Measurements from ENCODE around the gene NF1. TPM values are rescaled to one million over a fixed set of nuclear protein-coding genes. Genes with fewer than 3 reads are reported as not detected.

Gene NF1
- total RNA-seq, 1 donor from 2014 or later: 39.1 TPM

DNA sequence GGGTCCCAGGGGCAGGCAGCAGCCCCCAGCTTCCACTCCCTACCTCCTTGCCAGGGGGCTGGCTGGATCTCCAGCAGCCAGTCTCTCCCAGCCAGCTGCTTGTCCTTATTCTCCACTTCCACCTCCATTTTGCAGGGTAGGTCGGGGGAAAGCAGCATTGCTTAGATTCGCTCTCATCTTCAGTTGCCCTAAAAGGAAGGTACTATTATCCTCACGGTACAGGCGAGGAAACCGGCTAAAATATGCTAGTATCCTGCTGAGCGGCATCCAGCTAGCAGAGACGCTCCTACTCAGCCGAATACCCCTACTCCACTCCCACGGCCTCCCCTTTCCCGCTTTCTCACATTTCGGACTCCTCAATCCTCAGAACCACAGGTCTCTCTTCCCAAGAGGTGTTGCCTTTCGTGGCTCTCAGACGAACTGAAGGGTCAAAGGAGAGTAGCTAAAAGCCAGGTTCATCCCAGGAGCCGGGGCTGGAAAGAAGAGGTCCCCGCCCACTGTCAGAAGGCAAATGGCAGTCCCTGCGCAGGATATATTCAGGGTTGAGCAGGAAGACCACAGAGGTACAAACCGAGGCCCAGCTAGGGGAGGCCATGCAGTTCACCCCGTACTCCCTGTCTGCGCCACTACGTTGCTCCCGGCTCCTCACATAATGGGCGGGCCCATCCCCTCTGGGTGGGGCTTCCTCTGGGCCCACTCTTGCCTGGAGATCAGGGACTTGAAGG, 295.0 kb downstream of the NF1 start:
- no peak for DNase-seq

DNA sequence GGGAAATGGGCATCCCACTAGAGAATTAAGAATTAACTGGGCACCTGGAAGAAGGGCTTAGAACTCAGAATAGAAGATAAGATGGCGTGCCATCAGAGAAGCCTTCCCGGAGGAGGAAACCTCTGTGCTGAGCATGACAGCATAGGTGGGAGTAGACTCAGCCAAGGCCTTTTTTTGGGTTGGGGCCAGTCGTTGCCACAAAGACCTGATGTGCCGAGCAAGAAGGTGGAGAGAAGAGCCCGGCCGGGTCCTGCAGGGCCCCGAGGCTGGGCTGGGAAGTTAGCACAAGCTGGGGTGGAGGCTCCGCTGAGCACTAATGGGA, 295.6 kb downstream of the NF1 start:
- no peak for DNase-seq

DNA sequence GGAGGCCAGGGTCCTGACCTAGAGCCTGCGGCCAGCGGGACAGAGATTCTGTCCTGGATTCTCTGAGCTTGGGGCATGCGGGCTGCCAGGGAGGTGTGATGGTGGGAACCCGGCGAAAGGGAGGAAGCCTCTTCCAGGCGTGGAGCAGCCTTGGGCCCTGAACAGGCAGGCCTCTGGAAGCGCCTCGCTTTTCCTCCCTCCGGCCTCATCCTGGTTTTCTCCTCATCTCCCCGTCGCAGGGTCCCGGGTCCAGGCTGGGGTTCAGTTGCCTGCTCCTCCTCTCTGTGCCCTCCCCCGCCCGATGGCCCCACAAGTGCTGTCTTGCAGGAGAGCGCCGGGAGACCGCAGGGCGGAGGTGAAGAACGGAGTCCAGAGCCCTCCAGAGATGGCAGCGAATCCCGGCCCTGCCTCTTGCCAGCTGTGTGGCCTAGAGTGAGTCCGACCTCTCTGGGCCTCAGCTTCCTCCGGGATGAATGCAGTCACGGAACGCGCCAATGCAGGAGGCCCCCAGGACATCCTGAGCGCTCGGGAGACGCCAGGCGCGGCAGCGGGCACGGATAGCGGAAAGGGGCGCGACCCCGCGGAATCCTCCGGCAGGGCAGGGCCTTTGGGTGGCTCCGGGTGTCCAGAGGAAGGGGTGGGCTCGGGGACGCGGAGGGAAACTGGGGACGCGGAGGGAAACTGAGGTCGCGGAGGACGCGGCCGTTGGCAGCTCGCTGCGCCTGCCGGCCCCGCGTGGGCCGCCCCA, 296.1 kb downstream of the NF1 start:
- DNase-seq: no peak

DNA sequence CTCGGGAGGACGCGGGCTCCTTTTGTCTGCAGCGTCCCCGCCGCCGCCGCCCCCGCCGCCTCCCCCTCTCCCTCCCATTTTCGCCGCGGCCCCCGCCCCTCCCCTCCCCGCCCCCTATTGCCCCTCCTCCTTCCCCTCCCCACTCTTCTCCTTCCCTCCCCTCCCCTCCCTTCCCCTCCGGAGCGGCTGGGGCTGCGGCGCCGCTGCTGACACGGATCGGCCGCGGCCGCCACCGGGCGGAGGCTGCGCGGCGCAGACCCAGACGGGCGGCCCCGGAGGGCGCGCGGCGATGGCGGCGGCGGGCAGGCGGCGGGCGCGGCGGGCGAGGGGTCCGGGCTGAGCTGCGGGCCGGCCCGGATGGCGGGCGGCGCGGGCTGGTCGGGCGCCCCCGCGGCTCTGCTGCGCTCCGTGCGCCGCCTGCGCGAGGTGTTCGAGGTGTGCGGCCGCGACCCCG, 296.7 kb downstream of the NF1 start, which contains the start of gene RAB11FIP4:
RAB11FIP4 (plus strand) TSS at position 180 of the 454 bp plus-strand sequence; CDS start at position 358, 178 bp downstream.
- DNase-seq: no peak

DNA sequence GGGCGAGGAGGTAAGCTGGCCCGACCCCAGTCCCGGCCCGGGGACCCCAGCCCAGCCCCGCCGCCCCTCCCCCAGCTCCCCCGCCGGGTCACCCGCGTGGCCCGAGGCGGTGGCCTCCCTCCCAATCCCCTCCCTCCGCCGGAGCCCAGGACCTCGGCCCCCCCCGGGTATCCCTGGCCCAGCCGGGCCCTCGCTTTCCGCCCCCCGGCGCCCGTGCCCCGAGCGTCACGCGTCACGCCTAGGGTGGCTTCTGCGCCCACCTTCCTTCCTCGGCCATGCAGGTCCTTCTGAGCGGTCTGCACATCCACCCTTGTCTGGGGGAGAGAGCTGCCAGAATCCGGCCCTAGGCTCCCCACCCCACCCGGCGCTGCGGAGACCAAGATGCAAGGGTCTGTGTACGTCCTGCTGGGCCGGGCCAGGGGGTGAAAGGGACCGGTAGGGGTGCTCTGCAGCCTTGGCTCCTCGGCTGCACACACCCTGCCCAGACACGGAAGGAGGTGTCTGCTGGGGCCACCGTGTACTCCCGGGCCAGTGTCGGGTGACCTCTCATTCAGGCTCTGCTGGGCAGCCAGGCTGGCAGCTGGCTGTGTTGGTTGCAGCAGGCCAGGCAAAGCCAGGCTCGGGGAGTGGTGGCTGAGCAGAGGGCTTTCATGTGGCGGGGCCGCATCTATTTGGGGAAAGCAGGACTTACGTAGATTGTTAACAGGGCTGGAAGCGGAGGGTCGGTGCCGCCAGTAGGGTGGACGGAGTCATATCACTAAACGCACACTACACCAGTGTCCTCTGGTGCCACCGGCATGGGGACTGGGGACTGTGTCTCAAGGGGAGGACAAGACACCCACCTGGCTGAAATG, 297.5 kb downstream of the NF1 start:
- no peak for DNase-seq

DNA sequence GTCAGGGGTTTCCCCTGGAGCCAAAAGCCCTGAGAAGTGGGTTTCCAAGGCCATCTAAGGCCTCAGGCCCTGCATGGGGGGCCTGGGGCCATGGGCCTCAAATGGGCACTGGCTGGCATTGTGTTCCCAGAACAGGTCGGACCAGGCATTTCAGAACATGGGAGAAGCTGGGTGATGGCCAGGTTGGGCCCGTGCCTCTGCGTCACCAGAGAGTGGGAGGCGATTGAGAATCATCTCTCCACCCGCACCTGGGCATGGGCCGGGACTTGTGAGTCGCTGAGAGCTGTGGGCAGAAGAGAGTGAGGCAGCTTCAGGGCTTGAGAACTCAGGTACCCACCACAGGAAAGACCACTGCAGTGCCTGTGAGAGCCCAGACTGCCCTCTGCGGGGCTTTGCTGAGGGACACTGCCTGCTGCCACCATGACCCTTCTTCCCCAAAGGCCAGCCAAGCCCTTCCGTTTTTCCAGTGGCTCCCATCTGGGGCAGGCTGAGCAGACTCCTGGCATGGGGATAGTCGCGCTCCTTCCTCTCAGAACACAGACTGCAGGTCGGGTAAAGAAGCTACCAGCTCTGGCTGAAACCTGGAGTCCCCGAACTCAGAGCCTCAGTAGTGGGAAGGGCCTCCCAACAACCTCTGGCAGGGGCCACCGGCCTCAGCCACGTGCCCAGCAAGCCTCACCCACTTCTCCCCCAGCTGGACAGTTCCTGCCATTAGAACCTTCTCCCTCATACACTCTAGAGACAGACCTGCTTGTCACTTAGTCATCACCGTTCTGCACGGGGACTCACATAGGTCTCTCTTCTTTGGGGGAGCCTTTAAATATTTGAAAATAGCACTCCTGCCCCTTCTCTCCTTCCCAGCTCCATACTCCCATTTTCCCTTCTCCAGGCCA, 298.3 kb downstream of the NF1 start:
- no peak for DNase-seq

DNA sequence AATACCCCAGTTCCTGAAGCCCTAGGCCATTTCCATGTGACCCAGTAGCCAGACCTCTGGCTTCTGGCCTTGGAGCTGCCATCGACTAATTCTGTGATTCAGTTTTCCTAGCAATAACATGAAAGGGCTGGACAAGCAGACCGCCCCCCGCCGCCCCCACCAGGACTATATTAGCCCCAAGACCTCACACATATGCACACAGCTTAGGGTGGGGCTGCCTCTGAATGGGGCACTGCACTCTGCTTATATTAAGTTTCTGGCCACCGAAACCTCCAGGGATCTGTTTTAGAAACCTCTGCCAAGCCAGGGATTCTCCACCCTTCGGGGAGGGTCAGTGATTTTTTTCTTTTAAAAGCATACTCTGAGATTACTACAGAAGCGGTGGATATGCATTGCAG, 299.0 kb downstream of the NF1 start:
- DNase-seq: no peak

DNA sequence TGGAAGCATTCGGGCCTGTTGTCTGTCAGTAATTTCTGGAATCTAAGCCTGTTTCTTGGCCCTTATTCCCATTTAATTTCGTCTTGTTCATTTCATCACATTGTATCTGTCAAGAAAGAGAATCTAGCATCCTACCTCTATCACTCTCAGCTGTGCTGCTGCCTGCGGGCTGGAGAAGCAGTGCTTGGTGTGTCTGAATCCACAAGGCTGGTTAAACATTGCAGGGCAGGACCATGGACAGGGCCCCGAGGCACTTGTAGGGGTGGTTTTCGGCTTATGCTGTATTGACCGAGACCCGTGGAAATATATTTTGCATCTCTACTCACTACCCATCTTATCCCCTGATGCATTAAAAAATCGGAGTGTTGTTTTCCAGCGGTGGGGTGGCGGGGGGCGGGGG, 299.8 kb downstream of the NF1 start:
- peak; percentile 80 for DNase-seq

DNA sequence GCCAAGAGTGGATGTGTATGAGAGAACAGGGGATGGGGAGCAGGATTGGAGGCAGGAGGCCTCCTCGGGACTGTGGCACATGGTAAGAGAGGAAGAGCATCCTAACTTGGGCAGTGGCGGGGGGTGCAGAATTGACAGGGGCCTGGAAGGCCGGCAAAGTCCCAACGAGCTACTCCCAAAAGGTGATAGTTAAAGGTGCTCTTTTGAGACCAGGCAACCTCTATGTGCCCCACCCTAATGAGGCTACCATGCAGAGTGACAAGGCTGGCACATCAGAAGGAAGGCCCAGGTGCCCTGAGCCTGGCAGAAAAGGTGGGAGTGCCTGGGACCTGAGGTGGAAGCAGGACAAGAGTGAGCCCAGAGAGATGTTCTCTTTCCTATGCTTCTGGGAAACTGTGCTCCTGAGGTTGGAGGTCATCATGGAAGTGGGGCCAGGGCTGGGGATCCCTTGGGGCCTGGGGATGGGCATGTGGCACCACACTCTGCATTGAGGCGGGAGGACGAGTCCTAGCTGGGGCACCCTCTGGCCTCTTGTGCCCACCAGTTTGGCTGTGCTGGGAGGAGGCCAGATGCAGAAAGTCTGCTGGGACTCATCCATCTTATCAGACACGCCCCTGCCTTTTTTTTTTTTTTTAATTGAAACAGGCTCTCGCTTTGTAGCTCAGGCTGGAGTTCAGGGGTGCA, 302.6 kb downstream of the NF1 start:
- DNase-seq: no peak

DNA sequence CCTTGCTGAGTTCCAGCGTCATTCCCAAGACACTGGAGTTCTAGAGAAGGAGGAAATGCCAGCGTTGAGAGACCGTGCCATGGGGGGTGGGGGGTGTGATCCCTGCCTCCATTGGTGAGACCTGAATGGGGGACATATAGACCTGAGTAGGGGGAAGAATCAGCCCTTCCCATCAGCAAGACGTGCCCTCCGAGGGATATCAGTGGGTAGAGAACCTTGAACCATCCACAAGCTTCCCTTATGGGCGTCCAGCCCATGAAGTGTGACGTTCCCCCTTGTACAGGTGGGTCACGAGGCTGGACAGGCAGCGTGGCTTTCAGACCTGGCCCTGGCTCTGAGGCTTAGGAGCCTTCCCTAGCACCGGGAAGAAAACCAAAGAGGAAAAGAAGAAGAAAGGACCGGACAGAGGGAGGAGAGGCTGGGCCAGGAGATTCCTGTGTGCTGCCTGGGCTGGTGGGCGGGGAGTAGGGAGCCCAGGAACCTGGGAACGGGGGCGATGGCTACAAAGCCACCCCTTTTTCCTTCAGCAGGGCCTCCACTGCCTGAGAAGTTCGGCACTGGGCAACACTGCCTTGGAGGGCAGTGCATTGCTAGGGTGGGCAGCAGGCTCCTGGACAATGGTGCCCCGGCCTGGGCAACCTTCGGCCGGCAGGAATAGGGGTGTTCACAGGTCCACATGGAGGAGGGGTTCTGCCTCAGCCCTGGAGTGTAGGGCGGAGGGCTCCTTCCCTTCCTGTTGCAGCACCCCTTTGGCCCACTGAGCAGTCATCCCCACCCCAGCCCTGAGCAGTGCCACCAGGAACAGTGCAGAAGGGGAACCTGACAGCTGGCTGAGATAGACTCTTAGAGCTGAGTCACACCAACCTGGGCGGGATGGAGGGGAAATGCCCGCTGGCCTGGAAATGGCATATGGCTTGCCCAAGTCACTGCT, 303.9 kb downstream of the NF1 start:
- DNase-seq: no peak

DNA sequence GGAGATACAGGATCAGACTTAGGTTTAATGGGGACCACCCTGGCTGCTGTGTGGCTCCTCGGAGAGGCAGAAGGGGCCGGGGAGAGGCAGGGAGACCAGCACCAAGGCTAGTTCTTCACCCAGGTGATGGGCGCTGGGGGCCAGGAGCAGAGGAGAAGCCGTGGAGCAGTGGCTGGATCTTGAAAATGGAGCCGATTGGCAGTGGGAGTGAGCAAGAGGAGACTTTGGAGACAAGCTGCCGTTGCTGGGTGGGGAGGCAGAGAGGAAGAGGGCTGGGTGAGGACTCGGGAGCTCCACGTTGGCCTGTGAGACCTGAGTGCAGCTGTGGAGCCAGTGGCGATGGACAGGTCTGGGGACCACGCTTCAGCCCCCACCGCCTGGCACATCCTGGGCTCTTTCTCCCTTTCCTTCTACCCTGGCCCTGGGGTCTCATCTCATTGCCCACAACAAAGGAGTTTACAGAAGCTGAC, 305.7 kb downstream of the NF1 start:
- DNase-seq: no peak

DNA sequence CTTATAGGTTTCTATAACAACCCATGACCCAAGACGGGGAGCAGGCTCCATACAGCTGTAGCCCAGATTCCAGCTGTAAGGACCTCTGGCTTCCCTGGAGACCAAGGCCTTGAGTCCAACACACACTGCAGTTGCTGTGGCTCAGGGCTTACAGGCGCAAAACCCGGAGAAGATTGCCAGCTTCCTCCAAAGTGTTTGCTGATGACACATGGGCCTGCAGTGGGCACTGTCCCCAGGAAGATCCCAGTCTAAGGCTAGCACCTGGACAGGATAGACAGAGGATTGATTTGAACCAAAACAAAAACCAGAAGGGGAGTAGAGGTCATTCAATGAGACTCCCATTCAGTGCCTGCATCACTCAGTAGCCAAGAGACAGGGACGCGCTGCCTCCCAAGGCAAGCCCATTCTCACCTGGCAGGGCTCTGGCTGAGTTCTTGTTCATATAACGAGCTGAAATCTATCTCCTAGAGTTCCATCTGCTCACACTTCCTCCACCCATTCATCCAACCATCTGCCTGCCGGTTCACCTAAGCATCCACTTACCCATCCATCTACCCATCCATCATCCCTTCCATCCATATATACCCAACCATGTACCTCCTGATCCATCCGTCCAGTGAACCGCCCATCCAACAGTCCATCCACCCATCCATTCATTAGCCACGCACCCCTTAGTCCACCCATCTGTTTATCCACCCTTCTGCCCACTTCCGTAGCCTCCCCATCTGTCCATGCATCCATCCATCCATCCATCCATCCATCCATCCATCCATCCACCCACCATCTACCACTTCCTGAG, 306.9 kb downstream of the NF1 start:
- DNase-seq: no peak

DNA sequence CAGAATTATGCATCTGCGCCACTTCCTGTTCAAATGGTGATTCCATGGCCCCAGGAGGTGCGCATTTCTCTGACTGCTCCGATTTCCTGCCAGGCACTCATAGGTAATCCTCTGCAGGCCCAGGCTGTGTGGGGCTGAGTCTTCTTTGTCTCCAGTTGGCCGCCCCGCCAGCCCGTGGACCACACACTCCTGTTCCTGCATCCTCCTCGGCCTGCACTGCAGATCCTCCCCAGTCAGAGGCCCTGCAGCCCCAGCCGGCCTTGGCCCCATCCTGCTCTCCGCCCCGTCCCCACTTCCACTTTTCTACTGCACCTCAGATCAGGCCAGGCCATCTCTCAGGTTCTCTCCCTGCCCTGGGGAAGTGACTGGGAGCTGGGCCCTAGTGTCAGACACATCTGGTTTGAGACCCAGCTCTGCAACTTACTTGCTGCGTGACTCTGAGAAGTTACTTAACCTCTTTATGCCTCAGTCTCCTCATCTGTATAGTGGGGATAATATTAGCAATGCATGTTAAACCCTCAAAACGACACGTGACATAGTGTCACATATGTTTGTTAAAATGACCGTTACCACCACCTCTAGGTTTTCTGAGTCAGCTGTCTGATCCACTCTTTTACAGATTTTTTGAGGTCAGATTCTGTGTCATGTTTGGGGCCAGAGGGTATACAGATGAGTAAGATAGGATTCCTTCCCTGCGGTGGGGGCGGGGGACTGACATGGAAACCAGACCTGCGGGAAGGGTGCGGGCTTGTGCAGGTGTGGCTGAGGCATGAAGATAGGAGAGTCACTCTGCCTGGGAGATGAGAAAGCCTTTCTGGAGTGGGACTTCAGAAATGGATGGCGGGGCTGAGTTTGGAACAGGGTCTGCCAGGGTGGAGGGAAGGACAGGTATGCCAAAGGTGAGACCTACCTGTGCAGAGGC, 309.5 kb downstream of the NF1 start:
- no peak for DNase-seq

DNA sequence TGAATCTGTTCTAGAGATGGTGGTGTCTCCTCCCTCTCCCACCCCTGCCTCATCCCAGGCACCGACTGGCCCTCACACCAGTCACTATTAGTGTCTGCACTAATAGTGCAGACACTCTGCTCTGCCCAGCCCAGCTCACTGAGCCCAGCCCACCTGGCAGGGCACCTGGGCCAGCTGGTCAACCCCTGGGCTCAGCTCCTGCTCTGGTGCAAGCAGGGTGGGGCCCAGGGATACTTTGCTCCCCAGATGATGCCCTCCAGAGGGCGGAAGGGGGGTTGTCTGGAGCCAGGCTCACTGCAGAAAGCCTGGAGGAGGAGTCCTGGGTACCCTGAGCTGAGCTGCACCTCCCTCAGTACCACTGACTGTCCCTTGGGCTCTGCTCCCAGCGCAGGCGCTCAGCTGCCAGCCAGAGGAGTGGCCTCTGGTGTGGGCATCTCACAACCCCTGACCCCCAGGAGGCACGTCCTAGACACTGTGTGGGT, 311.2 kb downstream of the NF1 start:
- DNase-seq: no peak

DNA sequence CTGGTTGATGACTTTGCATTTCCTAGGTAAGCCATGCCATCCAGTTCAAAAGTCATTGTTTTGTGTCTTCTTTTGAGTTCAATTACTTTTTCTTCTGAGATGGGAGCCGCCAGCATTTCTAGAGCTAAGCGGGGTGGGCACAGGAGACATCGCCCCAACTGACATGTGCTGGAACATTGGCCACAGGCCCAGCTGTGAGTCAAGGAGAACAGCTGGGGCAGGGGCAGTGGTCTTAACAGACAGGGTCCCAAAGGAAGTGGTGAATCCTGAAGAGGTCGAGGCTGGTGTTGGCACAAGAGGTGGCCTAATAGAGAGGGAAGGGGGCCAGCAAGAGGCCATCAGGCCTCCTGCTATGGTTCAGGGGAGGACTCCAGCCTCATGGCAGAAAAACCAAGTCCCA, 313.8 kb downstream of the NF1 start:
- DNase-seq: no peak

DNA sequence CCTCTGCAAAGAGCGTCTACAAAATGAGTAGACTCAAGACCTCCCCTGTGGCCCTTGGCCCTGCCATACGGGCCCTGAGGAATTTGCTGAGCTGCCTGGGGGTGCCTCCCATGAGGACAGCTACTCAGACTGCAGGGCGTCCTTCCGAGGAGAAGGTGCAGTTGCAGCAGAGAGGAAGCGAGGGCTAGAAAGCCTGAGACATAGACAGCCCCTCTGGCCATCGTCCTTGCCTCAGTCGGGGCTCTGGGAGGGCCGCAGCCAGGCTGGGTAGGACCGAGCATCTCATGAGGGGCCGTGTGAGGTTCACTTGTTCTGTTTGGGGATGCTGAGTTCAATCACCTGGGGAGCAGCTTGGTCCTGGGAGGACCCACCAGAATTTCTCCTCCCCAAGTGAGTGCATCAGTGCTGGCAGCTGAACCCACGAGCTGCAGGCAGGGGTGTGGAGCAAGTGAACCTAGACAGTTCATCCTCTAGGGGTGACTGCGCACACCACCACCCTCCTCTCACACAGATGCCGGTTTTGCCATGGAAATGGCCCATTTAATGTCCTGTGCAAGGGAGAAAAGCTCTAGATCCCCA, 317.0 kb downstream of the NF1 start:
- DNase-seq: no peak

DNA sequence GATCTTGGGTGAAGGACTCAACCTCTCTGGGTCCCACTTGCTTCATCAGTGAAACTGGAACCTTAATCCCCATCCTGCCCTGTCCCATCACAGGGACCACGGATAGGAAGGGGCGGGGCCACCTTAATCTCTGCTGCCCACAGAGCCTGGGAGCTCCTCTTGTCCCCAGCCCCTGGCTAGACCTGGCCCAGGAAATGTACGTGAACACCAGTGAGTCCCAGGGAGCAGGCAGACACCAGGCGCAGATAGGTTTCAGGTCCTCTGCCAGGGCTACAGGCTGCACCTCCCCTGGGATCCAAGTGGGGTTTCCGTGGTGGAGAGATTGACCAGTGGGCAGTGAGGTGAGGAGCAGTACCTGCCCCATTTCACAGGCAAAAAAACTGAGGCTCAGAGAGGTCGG, 317.7 kb downstream of the NF1 start:
- no peak for DNase-seq

Measured in dermis blood vessel endothelial cell (primary cell).